ENCODE data around the gene ANP32E. TPM values are rescaled to one million over a fixed set of nuclear protein-coding genes. Genes with fewer than 3 reads are reported as not detected.
"Not testable (repeated sequence)": the region's sequence is repeated elsewhere in the genome, so short reads cannot be mapped to it uniquely, and the experiment has no call there.

ANP32E gene
- total RNA-seq, 1 experiment from 2014 or later: 63.3 TPM

DNA sequence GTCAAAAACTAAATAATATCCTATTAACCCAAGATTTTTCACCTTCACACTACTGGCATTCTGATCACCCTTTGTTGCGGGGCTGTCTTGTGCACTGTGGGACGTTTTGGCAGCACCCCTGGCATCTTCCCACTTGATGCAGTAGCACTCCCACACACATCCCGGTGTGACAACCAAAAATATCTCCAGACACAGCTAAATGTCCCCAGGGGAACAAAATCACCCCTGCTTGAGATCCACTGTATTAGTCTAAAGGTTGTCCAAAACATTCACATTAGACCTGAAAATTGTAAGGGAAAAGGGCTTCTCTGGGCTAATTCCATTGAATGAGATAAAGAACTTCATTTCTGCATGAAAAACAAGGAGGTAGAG, 48.4 kb downstream of the ANP32E start:
- CTCF ChIA-PET: interaction anchor here (0.7 to 1.5 kb wide), 6 partner anchors 19 to 303 kb away, joined by 3 to 6 read pairs (median 5); no protein-coding TSS in a partner anchor
- Histone ChIP-seq H3K27ac (no peak overlapping the region), H3F3A (ENCODE audit: insufficient read depth, low read depth) (peaks cover 17% of the 10 kb centered on the region), H4K20me1 (ENCODE audit: insufficient read depth) (no peaks in the 10 kb centered on the region), H3K9me2 (ENCODE audit: insufficient read depth) (no peaks in the 10 kb centered on the region), H3K9me3 (ENCODE audit: insufficient read depth, low read depth) (no peaks in the 10 kb centered on the region), H3K4me2 (no peak overlapping the region), H3K36me3 (ENCODE audit: low read depth) (no peaks in the 10 kb centered on the region), H2AFZ (no peak overlapping the region), H3K79me2 (ENCODE audit: low read depth) (no peaks in the 10 kb centered on the region), H3K27me3 (ENCODE audit: insufficient read depth, low read depth) (no peaks in the 10 kb centered on the region), H3K4me1 (replicated peaks; ENCODE audit: insufficient read depth) (peaks cover 18% of the 10 kb centered on the region; the same call in 1 of the 2 replicates), H3K4me3 (no peak overlapping the region)
- POLR2A ChIA-PET (ENCODE audit: unreplicated experiment): interaction anchor here (0.5 to 0.6 kb wide), 2 partner anchors 26 to 303 kb away, joined by 3 to 6 read pairs; no protein-coding TSS in a partner anchor
- BruUV-seq (replicated peaks): no TSS peak
- DNase-seq: no peak
- intact Hi-C loops (cut with micrococcal nuclease; ENCODE audit: unreplicated experiment): loop anchor here (1.0 kb wide), 1 partner anchor 114 kb away; no protein-coding TSS in a partner anchor
- no peak for TF ChIP-seq EZH2 (IDR thresholded peaks at IDR 0.05; ENCODE audit: low read depth)
- TF ChIP-seq, protein P1, sequence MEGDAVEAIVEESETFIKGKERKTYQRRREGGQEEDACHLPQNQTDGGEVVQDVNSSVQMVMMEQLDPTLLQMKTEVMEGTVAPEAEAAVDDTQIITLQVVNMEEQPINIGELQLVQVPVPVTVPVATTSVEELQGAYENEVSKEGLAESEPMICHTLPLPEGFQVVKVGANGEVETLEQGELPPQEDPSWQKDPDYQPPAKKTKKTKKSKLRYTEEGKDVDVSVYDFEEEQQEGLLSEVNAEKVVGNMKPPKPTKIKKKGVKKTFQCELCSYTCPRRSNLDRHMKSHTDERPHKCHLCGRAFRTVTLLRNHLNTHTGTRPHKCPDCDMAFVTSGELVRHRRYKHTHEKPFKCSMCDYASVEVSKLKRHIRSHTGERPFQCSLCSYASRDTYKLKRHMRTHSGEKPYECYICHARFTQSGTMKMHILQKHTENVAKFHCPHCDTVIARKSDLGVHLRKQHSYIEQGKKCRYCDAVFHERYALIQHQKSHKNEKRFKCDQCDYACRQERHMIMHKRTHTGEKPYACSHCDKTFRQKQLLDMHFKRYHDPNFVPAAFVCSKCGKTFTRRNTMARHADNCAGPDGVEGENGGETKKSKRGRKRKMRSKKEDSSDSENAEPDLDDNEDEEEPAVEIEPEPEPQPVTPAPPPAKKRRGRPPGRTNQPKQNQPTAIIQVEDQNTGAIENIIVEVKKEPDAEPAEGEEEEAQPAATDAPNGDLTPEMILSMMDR (conservative IDR thresholded peaks at IDR 0.05): peak; percentile 36; the same call in 1 of the 2 replicates

DNA sequence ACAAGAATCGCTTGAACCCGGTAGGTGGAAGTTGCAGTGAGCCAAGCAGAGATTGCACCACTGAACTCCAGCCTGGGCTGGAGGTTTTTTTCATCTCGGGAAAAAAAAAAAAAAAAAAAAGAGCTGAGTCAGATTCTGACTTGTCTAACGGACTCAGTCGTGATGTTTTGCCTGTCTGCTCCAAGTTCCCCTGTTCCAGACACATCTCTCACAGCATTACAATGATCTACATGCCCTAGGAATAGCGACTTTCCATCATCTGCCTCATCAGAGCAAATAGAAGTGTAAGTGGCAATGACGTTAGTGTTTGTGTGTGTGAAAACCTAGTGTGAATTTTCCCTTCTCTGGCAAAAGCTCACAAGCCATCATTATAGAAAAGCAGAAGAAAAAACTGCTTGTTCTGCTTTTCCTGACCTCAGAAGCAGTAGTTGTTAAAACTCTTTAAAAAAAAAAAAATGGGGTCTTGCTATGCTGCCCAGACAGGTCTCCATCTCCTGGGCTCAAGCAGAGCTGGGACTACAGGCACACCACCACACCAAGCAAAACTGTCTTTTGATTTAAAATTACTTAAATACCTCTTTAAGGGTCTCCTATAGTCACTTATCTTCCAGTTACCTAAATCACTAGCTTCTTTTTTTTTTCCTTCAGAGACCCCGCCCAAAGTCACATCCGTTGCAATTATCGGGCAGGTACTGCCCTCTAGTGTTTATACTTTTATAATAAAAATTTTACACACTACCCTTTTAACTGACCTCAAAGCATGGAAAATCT, 48.9 kb downstream of the ANP32E start:
- Histone ChIP-seq H3K4me3 (peak overlapping the region; percentile 37; the same call in 1 of the 2 replicates), H3K9me3 (ENCODE audit: insufficient read depth, low read depth) (no peaks in the 10 kb centered on the region), H3K27me3 (ENCODE audit: insufficient read depth, low read depth) (no peaks in the 10 kb centered on the region), H3K4me2 (peak overlapping the region; percentile 69), H3K9me2 (ENCODE audit: insufficient read depth) (no peaks in the 10 kb centered on the region), H3F3A (ENCODE audit: insufficient read depth, low read depth) (peaks cover 11% of the 10 kb centered on the region), H2AFZ (peak overlapping the region; percentile 67; the same call in 1 of the 2 replicates), H3K27ac (peak overlapping the region; percentile 77), H3K4me1 (replicated peaks; ENCODE audit: insufficient read depth) (peaks cover 13% of the 10 kb centered on the region; the same call in 1 of the 2 replicates), H4K20me1 (ENCODE audit: insufficient read depth) (no peaks in the 10 kb centered on the region), H3K79me2 (ENCODE audit: low read depth) (no peaks in the 10 kb centered on the region), H3K36me3 (ENCODE audit: low read depth) (no peaks in the 10 kb centered on the region)
- ChIA-PET CTCF (interaction anchor here (0.6 to 1.5 kb wide), 19 partner anchors 18 to 1830 kb away, joined by 3 to 12 read pairs (median 5); no protein-coding TSS in a partner anchor), POLR2A (ENCODE audit: unreplicated experiment) (interaction anchor here (0.5 to 0.7 kb wide), 7 partner anchors 20 to 1008 kb away, joined by 3 to 21 read pairs (median 6); no protein-coding TSS in a partner anchor)
- no TSS peak for BruUV-seq (replicated peaks)
- TF ChIP-seq, protein P1 (conservative IDR thresholded peaks at IDR 0.05): peak; percentile 87
- no peak for TF ChIP-seq EZH2 (IDR thresholded peaks at IDR 0.05; ENCODE audit: low read depth)
- intact Hi-C loops (cut with micrococcal nuclease; ENCODE audit: unreplicated experiment): loop anchor here (1.0 kb wide), 1 partner anchor 114 kb away; no protein-coding TSS in a partner anchor
- DNase-seq: peak in 1 of 2 experiments; percentile 56

- ChIA-PET CTCF (interaction anchor here (0.6 to 1.5 kb wide), 4 partner anchors 17 to 343 kb away, joined by 3 to 6 read pairs (median 6); no protein-coding TSS in a partner anchor), POLR2A (ENCODE audit: unreplicated experiment) (interaction anchor here (0.6 to 0.8 kb wide), 4 partner anchors 128 to 300 kb away, joined by 3 to 7 read pairs (median 6); a partner anchor contains a TSS)
- H3K9me2 ChIP-seq (ENCODE audit: insufficient read depth); intact Hi-C loops (cut with micrococcal nuclease; ENCODE audit: unreplicated experiment); BruUV-seq (replicated peaks); H3K27me3 ChIP-seq (ENCODE audit: insufficient read depth, low read depth); H3K9me3 ChIP-seq (ENCODE audit: insufficient read depth, low read depth); H3K79me2 ChIP-seq (ENCODE audit: low read depth); H3K36me3 ChIP-seq (ENCODE audit: low read depth); H4K20me1 ChIP-seq (ENCODE audit: insufficient read depth): not testable (repeated sequence)
- DNase-seq: peak in 1 of 2 experiments; percentile 72
- Histone ChIP-seq H2AFZ (peak overlapping the region; percentile 67), H3K4me3 (peak overlapping the region; percentile 37; the same call in 1 of the 2 replicates), H3F3A (ENCODE audit: insufficient read depth, low read depth) (peaks cover 10% of the 10 kb centered on the region), H3K4me2 (peak overlapping the region; percentile 69), H3K27ac (peak overlapping the region; percentile 77), H3K4me1 (replicated peaks; ENCODE audit: insufficient read depth) (peaks cover 12% of the 10 kb centered on the region; the same call in 1 of the 2 replicates)
Observed at GRCh38 chr1:150186438-150186788, 49.5 kb downstream of the ANP32E start.

Measured in PC-9 (cell line).